PFSK-1 (cell line): Measurements from ENCODE around the gene PON2.

Experiments used
- FOXP2 ChIP-seq: optimal IDR thresholded peaks from 2 replicates; pipeline ENCODE3; 2011; ENCODE audit warnings: borderline replicate concordance, control low read depth, inconsistent platforms; ENCODE audit not compliant: insufficient read depth; ENCODE audit errors: extremely low read length, extremely low read depth
- POLR2AphosphoS5 ChIP-seq: IDR thresholded peaks from 2 replicates; pipeline ENCODE4 v1.6.1; 2012; ENCODE audit warnings: low read depth, mild to moderate bottlenecking, control low read depth, low read length, moderate library complexity
- SIN3A ChIP-seq: IDR thresholded peaks from 2 replicates; pipeline ENCODE4 v1.6.1; 2012; ENCODE audit warnings: mild to moderate bottlenecking, low read length, moderate library complexity, borderline replicate concordance; ENCODE audit not compliant: insufficient read depth
- TAF1 ChIP-seq: IDR thresholded peaks from 2 replicates; pipeline ENCODE4 v1.6.1; 2012; ENCODE audit warnings: low read length, control low read depth, borderline replicate concordance; ENCODE audit not compliant: insufficient read depth
- TF ChIP-seq, protein P1 (sequence below), 2 experiments: IDR thresholded peaks; 2 replicates each; pipeline versions ENCODE4 v1.6.1 to v1.8.0; 2011 to 2012; ENCODE audit warnings: low read depth in 2 of 2, low read length in 2 of 2, control low read depth in 1 of 2, inconsistent platforms in 1 of 2, mild to moderate bottlenecking in 1 of 2, moderate library complexity in 1 of 2; ENCODE audit not compliant: insufficient read depth in 1 of 2

PON2 gene

DNA sequence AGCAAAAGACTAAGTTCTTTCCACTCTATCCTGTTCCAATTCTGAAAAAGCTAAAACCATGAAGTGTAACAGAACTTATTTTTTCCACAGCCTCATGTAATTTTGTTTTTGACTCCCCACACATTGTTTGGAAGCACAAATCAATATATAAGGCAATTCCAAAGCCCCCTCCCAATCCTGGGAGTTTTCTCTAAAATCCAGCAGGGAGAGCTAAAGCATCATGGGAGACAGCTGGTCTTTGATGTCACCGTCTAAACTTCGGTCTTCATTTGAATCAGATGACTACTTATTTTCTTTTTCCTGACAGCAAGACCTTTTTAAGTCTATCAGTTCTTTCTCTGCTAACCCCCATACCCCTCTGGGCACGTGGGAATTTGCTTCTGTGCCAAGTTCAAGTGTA, 77.2 kb downstream of the PON2 start:
- TF ChIP-seq POLR2AphosphoS5 (no peak), FOXP2 (no peak), TAF1 (no peak), SIN3A (no peak)
- TF ChIP-seq, protein P1, sequence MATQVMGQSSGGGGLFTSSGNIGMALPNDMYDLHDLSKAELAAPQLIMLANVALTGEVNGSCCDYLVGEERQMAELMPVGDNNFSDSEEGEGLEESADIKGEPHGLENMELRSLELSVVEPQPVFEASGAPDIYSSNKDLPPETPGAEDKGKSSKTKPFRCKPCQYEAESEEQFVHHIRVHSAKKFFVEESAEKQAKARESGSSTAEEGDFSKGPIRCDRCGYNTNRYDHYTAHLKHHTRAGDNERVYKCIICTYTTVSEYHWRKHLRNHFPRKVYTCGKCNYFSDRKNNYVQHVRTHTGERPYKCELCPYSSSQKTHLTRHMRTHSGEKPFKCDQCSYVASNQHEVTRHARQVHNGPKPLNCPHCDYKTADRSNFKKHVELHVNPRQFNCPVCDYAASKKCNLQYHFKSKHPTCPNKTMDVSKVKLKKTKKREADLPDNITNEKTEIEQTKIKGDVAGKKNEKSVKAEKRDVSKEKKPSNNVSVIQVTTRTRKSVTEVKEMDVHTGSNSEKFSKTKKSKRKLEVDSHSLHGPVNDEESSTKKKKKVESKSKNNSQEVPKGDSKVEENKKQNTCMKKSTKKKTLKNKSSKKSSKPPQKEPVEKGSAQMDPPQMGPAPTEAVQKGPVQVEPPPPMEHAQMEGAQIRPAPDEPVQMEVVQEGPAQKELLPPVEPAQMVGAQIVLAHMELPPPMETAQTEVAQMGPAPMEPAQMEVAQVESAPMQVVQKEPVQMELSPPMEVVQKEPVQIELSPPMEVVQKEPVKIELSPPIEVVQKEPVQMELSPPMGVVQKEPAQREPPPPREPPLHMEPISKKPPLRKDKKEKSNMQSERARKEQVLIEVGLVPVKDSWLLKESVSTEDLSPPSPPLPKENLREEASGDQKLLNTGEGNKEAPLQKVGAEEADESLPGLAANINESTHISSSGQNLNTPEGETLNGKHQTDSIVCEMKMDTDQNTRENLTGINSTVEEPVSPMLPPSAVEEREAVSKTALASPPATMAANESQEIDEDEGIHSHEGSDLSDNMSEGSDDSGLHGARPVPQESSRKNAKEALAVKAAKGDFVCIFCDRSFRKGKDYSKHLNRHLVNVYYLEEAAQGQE (IDR thresholded peaks at IDR 0.05; ENCODE audit: insufficient read depth in 1 of 2, low read depth in 2 of 2, low read length in 2 of 2): no peak
